MV-4-11 (cell line): ENCODE results near the gene NCOA4.
"Not testable (repeated sequence)": the region's sequence is repeated elsewhere in the genome, so short reads cannot be mapped to it uniquely, and the experiment has no call there.

ENCODE experiments used
- DNase-seq: peaks from one replicate; lab custom pipeline; 2025; lab: John Stamatoyannopoulos, UW

Gene NCOA4

GRCh38 chr10:46030091-46030937 lies at the start of gene NCOA4:
Gene NCOA4 (minus strand): TSS chr10:46030623. CDS start chr10:46016680, 13,943 bp downstream.
- peak; percentile 96 for DNase-seq

- peak; percentile 96 for DNase-seq
These were observed 49.6 kb upstream of the NCOA4 start for GRCh38 chr10:46079831-46080585.

DNA sequence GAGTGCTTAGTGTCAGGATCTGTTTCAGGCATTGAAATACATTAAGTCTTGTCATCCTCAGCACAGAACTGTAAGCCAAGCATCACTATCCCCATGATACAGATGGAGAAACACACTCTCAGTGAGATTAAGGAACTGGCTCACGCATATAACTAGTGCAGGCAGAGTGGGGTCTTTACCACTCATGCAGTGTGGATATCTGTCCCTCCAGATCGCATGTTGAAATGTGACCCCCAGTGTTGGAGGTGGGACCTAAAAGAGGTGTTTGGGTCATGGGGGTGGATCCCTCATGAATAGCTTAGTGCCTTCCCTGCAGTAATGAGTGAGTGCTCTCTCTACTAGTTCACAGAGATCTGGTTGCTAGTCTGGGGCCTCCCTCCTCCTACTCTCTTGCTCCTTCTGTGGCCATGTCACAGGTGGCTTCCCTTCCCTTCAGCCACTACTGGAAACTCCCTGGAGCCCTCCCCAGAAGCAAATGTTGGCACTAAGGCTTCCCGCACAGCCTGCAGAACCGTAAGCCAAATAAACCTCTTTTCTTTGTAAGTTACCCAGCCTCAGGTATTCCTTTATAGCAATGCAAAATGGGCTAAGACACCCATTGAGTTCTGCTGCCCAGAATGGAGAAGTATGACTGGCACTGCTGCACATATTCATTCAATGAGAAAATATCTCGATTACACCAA lies 47.4 kb upstream of the NCOA4 start:
- DNase-seq, result peak; percentile 62

GRCh38 chr10:46077141-46077554 lies 46.7 kb upstream of the NCOA4 start:
- DNase-seq, result peak; percentile 95

GRCh38 chr10:46075869-46076268 lies 45.4 kb upstream of the NCOA4 start:
- DNase-seq, result no peak

DNA sequence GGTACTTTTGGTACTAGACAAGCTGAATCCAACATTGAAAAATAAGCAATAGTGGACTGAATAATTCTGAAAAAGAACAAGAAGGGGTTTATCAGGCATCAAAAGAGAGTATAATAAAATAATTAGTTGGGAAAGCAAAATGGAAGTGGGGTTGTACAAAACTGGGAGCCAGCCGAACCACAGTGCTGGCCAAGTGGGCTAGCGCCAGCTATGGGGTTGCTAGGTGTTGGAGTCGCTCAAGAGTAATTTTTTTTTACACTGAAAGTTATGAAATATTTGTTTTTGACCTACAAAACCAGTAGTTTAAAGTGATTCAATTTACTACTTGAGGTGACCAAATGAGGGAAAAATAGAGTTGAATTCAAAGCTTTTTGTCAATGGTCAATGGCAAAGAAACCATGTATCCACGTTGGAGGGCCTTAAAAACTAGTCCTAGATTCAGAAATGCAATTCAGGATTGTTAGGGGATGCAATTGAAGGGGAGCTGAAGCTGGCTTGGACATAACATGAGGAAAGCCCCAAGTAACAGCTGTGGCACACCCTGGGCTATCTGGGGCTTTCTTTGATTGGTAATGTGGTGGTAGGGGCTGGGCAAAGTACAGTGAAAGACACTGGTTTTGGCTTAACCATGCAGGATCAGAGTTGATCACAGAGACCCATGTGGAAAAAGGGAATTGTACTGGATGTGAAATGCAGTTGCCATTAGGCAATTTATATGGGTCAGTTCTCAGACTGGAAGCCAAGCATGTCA lies 43.9 kb upstream of the NCOA4 start:
- DNase-seq, result peak; percentile 21

- no peak for DNase-seq
These were observed 43.1 kb upstream of the NCOA4 start for GRCh38 chr10:46073564-46073963.

DNA sequence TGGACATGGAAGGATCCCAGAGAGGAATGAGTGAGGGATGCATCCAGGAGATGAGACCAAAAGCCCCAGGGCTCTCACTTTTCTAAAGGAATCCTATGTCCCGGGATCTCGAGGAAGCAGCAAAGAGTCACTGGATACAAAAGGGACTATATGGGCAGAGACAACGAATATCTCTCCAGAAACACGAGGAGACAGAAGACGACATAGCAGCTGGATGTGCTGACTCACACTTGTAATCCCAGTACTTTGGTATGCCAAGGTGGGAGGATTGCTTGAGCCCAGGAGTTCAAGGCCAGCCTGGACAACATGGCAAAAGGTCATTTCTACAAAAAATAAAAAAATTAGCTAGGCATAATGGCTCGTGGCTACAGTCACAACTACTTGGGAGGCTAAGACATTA lies 40.3 kb upstream of the NCOA4 start:
- DNase-seq, result no peak

GRCh38 chr10:46069771-46070463 lies 39.5 kb upstream of the NCOA4 start:
- peak; percentile 48 for DNase-seq

GRCh38 chr10:46068905-46069304 lies 38.5 kb upstream of the NCOA4 start:
- DNase-seq, result no peak

- no peak for DNase-seq
These were observed 37.7 kb upstream of the NCOA4 start for GRCh38 chr10:46068117-46068516.

GRCh38 chr10:46064269-46064817 lies 33.9 kb upstream of the NCOA4 start:
- no peak for DNase-seq

- DNase-seq, result no peak
These were observed 32.5 kb upstream of the NCOA4 start for GRCh38 chr10:46062723-46063428.

- no peak for DNase-seq
These were observed 30.3 kb upstream of the NCOA4 start for GRCh38 chr10:46060706-46061105.

DNA sequence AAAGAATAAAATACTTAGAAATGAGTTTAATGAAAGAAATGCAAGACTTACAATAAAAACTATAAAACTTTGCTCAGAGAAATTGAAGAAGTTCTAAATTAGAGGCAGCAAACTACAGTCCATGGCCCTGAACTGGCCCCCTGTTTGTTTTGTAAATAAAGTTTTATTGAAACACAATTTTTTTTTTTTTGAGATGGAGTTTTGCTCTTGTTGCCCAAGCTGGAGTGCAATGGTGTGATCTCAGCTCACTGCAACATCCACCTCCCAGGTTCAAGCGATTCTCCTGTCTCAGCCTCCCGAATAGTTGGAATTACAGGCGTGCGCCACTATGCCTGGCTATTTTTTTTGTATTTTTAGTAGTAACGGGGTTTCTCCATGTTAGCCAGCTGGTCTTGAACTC lies 27.5 kb upstream of the NCOA4 start:
- DNase-seq, result not testable (repeated sequence)

DNA sequence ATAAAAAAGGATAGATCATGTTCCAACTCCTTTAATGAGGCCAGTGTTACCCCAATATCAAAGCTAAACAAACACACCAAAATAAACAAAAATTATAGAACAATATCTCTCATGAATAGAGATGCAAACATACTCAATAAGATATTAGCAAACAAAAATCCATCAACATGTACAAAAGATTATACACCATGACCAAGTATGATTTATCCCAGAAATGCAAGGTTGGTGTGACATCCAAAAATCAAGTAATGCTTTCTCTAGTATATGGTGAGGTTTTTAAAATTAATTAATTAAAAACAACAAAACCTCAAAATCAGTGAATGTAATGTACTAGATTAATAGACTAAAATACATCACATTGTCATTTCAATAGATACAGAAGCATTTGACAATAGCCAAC lies 26.6 kb upstream of the NCOA4 start:
- no peak for DNase-seq

DNA sequence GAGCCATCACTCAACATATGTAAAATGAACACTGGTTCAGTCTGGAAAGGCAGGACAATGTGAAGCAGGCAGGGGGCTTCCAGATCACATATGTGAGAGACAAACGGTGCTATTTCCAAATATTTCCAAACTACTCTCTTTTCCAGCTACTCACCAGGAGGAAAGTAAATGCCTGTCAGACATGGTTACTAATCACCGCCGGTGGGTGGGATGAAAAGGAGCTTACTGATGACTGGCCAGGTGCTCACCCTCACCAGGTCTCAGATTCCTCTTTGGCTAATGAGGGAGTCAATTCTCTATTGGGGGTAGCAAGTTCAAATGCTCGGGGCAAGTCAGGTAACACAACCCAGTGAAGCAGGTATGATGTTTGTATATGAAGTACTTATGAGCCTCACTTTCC lies 25.3 kb upstream of the NCOA4 start:
- no peak for DNase-seq

DNA sequence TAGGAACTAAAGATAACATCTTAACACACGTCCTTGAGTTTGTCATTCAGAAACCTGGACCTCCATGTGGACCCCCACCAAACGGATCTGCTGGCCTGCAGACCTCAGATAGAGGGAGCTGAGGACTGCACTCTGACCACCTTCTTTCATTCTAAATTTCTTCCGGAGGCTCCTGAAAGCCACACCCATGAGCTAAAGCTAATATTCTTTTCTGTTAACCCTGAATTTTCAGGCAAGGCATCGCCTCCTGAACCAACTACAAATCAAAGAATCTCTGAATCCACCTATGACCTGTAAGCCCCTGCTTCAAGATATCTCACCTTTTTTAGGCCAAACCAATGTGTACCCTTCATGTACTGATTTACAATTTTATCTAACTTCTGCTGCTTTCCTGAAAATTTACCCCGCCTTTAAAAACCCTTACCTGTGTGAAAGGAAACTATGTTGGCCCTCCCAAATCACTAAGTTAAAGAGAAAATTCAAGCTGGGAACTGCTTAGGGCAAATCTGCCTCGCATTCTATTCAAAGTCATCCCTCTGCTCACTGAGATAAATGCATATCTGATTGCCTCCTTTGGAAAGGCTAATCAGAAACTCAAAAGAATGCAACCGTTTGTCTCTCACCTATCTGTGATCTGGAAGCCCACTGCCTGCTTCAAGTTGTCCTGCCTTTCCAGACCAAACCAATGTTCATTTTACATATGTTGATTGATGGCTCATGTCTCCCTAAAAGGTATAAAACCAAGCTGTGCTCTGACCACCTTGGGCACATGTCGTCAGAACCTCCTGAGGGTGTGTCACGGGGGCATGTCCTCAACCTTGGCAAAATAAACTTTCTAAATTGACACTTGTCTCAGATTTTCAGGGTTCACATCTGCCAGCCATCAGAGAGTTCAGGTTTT lies 23.4 kb upstream of the NCOA4 start:
- no peak for DNase-seq

DNA sequence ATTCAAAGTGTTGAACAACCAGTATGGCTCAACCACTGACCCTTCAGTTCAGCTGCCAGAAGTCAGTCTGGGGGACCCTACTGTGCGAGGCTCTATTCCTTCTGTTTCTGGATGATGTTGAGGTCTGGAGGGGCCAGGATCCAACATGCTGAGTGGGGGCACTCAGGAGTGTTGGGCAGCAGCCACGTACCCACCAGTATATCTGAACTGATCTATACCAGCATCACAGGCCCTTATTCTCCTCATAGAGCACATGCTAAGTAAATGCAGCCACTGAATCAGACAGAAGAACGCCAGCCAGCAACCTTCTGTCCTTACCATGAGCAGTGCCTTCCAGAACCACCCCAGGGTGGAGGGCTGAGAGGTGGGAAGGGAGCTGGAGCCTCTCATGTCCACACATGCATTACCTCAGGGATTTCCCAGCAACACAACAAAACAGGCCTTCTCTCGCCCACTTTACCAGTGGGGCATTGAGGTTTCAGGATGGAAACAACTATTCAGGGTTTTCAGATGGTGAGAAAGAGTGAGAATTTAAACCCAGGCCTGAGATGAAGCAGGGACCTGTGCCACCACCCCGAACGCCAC lies 22.5 kb upstream of the NCOA4 start:
- no peak for DNase-seq
